ENCODE data around the gene NEMF. TPM values are rescaled to one million over a fixed set of nuclear protein-coding genes. Genes with fewer than 3 reads are reported as not detected.

The NEMF gene
- total RNA-seq, 1 experiment from 2014 or later = 50.1 TPM

Other genes starting within 250 kb of the NEMF start
- 173 to 212 TPM (median 177 TPM) in 3 replicates for gene RPL36AL, start 232.2 kb downstream of the NEMF start, total RNA-seq (2021)
- 24.5 to 27.7 TPM (median 25.2 TPM) in 3 replicates for gene MGAT2, start 232.0 kb downstream of the NEMF start, total RNA-seq (2021)
- 19.9 to 22.8 TPM (median 22.5 TPM) in 3 replicates for gene DNAAF2, start 217.5 kb downstream of the NEMF start, total RNA-seq (2021)
- gene POLE2, start 164.6 kb downstream of the NEMF start, total RNA-seq (2021) = 24.0 to 24.6 TPM (median 24.4 TPM) in 3 replicates
- 0.16 TPM in 1 of 3 replicates, not detected in the others for gene KLHDC1, start 159.7 kb downstream of the NEMF start, total RNA-seq (2021)
- gene KLHDC2, start 84.6 kb downstream of the NEMF start, total RNA-seq (2021) = 38.7 to 47.6 TPM (median 42.5 TPM) in 3 replicates
- 50.9 to 55.9 TPM (median 51.9 TPM) in 3 replicates for gene ARF6, start 40.3 kb upstream of the NEMF start, total RNA-seq (2021)